ENCODE results near the gene UBE2R2.
"Not testable (repeated sequence)": the region's sequence is repeated elsewhere in the genome, so short reads cannot be mapped to it uniquely, and the experiment has no call there.

Gene UBE2R2, protein sequence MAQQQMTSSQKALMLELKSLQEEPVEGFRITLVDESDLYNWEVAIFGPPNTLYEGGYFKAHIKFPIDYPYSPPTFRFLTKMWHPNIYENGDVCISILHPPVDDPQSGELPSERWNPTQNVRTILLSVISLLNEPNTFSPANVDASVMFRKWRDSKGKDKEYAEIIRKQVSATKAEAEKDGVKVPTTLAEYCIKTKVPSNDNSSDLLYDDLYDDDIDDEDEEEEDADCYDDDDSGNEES

DNA sequence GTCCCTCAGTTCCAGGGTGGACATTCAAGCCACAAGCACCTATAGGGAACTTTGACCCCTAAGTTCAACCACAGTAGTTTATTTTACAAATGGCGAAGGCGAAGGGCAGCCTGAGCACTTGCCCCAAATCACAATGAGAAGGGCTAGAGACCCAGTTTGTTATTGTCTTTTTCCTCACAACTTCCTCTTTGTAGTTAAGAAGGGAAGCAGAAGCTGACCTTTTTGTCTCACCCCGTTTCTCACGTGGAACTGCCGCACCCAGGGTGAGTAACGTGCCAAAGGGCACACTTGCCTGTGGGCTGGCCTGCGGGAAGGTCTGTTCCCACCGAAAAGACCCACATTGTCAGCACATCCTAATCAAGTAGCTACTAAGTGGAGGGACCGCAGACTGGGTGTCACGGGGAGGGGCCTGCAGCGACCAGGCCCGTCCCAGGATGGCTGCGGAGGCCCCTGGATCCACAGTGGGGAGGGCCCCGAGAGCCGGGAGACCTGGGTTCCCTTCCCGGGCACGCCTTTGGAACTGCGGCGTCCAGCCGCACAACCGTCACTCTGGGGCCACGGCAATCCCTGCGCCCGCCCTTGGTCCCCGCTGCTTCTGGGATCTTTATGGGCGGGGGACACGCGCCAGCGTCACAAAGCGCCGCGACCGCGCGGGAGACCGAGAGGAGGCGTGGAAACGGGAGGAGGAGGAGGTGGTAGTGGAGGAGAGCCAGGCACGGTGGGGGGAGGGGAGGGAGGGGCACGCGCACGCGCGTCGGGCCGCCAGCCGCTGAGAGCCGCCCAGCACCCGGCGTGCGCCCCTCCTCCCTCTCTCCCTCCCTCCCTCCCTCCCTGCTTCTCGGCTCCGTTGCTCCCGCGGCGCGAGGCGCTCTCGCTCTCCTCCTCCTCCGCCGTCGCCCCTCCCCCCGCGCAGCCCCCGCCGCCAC, at the start of gene UBE2R2:
Gene UBE2R2, plus strand, starts transcription at position 834 of the 926 bp plus-strand sequence. CDS start 598 bp downstream, outside the sequence.
- peak; percentile 82 for DNase-seq

DNA sequence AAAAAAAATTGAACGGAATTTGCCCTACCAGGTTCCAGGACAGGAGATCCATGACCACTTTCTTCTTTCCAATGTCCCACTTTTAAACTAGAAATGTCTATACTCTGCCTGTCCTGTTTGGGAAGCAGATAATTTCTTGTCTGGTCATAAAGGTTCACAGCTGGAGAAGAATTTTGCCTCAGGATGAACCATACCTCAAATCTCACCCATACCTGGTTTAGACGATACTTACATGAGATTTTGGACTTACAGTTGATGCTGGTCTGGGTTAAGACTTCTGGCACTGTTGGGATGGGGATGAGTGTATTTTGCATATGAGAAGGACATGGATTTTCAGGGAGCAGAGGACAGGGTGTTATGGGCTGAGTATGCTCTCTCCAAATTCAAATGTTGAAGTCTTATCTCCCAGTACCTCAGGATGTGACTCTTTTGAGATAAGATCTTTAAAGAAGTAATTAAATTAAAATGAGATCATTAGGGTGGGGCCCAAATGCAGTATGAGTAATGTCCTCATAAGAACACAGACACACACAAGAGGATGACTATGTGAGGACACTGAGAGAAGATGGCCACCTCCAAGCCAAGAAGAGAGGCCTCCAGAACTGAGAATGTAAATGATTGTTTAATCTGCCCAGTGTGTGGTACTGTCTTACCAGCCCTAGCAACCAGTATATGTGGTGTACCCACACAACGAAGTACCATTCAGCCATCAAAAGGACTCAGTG, 46.6 kb upstream of the UBE2R2 start:
- DNase-seq = not testable (repeated sequence)

DNA sequence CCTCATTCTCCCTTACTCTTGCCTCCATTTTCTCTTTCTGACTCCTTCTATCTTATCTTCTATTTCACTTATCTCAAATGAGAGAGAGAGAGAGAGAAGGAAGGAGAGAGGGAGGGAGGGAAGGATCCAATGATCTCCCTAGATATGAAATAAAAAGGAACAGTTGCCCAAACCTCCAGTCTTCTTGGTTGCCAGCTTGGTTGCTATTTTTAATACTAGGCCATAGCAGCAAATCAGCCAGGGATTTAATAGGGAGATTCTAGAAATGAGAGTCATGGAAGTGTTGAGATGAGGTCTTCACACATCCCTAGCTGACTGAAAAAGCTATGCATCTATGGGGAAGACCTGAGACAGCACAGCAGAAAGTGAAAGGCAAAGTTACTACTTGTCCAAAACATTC, 43.8 kb upstream of the UBE2R2 start:
- not testable (repeated sequence) for DNase-seq

DNA sequence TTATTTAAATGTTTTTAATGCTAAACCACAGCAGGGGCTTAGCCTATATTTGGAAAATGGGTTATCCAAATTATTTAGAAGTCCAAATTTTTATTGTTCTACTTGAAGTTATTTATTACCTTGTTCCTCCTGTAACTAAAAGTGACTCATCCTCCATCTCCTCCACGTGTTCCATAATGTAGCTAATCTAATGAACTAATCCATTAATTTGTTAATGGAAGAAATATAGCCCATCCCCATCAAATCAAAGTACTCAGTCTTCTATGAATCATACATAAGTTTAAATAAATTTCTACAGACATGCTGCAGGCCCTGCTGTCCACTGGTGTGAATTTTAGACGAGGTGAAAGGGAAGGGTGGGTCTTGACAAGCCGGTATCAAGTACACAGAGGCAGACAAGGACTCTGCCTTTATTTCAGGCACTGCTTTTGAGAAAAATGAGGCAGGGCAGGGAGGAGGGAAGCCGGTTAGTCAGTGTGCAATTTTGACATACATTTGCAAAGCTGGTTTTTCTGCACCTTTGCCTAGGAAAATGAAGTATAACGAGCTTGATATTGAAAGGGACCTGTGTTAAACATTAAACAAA, 42.8 kb upstream of the UBE2R2 start:
- not testable (repeated sequence) for DNase-seq

DNA sequence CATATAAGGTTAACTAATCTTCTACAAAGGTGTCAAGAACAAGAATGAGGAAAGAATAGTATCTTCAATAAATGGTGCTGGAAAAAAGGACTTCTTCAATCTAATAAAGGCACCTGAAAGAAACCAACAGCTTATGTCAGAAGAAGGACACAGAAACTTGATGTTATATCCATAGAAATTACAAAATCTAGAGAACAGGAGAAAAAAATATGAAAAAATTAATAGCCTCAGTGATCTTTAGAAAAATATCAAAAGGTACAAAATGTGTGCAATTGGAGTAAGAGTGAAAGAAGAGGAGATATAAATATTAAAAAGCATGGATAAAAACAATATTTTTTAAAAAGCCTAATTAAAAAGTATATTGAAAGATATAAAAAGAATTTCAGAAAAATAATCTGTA, 40.4 kb upstream of the UBE2R2 start:
- no peak for DNase-seq

DNA sequence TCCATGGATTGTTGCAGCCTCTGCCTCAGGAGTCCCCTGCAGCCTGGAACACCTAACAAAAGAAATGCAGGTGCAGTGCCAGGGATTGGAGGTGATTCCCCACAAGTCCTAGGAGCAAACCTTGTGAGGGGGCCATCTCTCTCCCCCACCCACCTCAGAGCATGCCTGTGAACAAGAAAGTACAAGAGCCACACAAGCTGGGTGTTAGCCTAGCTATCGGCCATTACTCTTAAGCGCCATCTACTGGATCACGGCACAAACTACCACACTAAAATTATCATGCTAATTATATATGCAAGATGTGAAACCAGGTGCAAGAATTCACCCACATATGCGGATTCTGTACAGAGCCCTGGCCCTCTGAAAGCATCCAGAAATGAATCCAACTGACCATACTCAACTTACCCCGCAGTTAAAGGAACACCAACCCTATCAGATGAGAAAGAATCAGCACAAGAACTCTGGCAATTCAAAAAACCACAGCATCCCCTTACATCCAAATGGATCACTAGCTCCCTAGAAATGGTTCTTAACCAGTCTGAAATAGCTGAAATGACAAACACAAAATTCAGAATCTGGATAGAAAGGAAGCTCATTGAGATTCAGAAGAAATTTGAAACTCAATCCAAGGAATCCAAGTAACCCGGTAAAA, 38.1 kb upstream of the UBE2R2 start:
- peak; percentile 55 for DNase-seq

DNA sequence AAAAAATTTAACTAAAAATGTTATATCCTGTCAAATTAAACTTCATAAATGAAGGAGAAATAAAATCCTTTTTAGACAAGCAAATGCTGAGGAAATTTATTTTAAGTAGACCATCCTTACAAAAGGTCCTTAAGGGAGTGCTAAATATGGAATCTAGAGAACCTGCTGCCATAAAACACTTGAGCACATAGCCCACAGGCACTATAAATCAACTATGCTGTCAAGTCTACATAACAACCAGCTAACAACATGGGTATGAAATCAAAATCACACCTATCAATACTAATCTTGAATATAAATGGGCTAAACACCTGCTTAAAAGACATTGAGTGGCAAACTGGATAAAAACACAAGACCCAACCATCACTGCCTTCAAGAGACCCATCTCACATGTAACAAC, 36.7 kb upstream of the UBE2R2 start:
- DNase-seq = no peak

DNA sequence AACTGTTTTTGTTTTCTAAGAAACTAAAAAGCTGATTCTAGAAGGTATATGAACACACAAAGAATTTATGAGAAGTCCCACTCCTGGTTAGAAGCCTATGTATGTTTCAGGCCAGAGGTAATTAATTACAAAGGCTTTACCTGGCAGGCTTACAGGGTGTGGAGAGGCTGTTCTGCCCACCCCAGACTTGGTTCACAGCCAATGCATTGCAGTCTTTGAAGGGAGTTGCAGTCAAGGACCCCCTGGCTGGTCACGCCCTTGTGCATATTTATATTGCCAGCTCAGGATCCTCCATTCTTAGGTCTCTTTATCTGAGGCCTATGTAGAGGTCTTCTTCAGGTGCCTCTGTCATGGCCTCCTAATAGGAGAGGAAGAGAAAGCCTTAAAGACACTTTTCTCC, 35.2 kb upstream of the UBE2R2 start:
- DNase-seq = no peak

DNA sequence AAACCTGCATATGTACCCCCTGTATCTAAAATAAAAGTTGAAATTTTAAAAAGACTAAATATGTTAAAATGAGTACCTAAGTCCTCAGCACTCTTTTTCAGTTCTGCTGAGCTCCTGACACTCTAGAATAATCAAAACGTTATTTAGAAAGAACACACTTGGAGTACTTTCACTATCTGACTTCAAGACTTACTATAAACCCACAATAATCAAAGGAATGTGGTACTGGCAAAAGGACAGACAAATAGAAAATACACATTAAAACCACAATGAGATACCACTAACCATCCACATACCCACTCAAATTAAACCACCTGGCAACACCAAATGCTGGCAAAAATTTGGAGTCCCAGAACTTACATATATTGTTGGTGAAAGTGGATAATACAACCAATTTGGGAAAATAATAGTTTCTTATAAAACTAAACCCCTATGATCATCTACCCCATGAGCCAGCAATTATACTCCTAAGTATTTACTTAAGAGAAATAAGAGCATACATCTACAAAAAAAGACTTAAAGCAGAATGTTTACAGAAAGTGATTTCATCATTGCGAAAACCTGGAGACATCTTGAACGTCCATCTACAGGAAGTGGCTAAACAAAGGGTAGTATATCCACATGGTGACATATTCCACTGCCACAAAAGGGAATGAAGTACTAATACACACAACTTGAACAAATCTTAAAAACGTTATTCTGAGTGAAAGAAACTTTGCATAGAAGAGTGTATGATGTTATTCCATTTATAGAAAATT, 34.4 kb upstream of the UBE2R2 start:
- no peak for DNase-seq

DNA sequence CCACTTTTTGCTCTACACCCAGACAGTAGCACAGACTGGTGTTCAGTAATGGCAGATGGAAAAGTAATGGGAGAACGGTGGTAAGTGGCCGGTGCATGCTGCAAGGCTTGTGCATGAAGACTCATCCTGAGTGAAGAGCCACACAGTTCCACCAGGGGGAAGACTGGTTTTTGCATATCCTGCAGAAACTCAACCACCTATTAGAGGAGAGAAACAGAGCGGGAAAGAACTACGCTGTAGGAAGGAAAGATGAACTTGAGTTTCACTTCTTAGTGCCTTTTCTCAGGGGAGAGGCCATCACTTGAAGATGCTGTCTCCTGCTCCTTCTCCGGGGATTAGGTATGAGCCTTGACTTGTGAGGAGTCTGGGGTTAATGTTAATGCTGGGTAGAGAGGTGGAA, 31.0 kb upstream of the UBE2R2 start:
- no peak for DNase-seq

DNA sequence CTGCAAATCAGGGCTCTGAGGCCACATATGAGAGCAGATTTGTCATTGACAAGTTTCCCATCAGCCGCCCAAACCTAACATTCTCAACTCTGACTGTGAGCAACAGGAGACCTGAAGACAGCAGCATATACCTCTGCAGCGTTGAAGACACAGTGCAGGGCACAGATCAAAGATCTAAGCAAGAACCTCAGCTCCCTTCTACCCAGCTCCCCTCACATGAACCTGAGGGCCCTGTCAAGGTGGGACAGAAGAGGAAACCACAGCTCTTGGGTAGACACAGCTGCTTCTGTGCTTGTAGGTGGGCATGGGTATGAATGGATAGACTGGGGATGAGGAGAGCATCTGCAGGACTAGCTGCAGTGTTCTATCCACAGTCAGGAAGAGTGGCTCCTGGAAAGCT, 30.3 kb upstream of the UBE2R2 start:
- no peak for DNase-seq

DNA sequence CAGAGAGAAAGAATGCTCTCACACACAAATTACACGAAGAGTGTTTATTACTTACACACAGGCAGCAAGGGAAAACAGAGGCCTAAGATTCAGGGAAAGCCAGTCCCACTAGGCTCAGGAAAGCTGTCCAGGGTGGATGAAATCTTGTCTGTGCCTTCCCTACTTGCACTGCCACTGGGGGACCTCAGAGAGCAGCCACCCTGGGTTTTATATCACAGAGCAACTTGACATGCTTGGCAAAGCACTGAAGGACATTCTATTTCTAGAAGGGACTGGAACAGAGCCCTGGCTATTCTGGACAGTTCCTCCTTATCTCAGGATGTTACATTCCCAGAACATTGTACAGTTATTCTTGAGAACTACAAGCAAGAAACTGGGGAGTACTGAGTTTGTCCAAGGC, 29.1 kb upstream of the UBE2R2 start:
- DNase-seq = no peak

DNA sequence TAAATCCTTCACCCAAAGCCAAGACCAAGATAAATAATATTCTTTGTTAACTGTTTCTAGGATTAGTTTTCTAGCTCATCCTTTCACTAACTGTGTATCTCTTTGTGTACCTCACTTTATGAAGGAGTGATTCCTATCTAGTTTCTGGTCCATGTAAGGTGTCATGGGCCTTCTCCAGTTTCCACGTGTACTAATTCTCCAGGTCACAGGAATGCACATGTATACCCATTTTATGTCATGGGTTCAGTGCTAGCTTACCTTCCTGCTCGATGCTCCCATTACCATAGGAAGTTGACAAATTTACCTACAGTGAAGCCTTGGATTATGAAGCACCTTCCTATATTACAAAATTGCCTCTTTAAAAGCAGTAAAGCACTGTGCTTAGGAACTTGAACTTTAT, 27.5 kb upstream of the UBE2R2 start:
- DNase-seq = not testable (repeated sequence)

DNA sequence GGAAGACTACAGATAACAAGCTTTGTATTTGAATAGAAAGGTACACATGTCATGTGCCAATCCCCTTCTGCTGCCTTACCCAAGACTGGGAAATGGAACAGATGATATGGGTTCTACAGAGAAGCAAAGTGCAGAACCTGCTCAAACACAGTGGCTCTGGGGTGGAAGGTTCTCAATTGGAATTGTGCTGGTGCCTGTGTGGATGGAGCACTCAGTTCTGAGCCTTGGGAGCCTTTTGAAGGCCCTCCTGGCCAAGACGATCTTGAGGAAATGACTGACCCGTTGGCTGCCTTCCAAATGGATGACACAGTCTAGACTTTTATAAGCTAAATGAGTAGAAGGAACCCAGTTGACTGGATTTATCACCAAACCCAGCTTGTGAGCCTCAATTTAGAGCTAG, 25.8 kb upstream of the UBE2R2 start:
- no peak for DNase-seq

DNA sequence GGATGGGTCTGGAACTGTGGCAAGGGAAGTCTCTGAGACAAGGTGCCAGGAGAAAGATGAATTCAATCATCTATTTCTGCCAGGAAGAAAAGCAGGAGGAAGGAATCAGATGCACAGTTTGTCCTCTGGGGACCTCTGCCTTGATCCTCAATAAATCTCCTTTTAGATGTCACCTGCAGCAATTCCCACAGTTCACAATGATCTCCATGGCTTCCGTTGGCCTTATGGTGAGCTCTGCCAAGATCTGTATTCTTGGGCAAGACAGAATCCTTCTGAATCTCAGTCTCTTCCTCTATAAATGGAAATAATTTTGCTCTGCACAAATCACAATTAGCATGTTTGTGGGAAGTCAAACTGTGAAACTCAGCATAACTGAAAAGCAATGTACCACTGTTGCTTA, 23.5 kb upstream of the UBE2R2 start:
- DNase-seq = not testable (repeated sequence)

DNA sequence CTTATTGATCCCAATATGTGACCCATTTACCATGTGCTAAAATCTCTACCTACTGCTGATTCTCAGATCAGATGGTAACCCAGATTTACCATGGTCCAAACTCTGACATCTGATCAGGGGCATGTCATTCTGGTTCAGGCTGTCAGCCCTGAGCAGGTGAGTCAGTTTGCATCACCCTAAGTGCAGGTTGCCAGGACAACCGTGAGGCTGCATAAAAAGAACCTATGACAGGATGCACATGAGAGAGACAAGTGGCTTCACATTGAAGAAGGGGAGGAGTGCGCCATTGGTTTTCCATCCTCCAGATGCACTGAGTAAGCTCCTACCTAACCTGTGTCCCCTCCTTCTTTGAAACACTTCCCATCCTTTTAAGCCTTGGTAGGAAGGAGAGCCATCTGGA, 22.4 kb upstream of the UBE2R2 start:
- no peak for DNase-seq

DNA sequence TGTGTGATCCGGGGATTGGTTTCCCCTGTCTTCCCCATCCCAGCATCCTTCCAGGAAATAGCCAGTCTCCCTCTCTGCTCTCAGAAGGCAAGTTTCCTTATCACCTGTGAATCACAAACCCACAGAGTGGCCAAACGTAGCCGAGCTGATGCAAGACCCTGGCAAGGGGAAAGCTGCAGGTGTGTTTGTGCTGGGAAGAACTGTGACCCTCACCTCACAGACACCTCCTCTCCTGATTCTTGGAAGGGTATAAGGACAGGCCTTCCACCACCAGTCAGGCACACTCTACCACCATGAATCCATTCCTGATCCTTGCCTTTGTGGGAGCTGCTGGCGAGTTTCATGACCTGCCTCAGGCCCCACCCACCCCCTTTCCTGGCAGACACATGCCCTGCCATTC, 21.7 kb upstream of the UBE2R2 start, which contains the start of gene PRSS3:
Gene PRSS3, plus strand, starts transcription at position 281 of the 400 bp plus-strand sequence. Its CDS starts 13 bp downstream, at position 294.
- no peak for DNase-seq

DNA sequence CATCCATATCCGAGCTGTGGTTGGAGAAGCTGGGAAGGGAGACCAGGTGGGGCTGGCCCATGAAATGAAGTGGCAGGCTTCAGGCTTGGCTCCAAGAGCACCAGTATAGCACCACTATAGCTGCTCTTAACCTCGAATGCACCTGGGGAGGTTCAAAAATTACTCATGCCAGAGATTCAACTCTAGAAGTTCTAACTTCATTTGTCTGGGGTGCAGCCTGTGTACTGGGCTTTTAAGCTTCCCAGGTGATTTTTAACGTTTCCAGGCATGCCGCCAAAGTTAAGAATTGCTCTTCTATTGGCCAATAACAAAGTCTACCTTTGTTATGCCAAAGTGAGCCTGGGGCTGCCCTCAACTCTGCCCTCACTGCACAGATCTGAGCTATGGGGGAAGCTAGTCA, 21.1 kb upstream of the UBE2R2 start:
- no peak for DNase-seq

DNA sequence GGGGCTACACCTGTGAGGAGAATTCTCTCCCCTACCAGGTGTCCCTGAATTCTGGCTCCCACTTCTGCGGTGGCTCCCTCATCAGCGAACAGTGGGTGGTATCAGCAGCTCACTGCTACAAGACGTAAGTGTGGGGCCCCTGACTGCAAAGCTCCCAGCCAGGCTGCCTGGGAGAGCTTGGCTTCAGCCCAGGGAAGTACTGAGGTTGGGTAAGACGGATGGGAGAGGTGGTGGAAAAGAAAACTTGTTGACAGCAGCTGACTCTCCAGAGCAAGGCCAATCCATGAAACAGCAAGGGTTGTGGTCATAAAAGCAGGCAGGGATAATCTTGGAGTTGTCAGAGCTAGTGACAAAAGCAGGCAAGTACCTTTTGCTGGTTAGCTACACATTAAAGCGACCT, 20.3 kb upstream of the UBE2R2 start:
- DNase-seq = not testable (repeated sequence)

DNA sequence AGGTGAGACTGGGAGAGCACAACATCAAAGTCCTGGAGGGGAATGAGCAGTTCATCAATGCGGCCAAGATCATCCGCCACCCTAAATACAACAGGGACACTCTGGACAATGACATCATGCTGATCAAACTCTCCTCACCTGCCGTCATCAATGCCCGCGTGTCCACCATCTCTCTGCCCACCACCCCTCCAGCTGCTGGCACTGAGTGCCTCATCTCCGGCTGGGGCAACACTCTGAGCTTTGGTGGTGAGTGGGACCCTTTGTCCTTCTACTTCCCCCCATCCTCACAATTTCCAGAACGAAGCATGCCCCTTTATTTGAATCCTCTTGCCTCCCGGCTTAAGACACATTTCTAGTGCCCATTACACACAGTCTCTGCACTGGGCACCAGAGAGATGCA, 19.1 kb upstream of the UBE2R2 start:
- no peak for DNase-seq

DNA sequence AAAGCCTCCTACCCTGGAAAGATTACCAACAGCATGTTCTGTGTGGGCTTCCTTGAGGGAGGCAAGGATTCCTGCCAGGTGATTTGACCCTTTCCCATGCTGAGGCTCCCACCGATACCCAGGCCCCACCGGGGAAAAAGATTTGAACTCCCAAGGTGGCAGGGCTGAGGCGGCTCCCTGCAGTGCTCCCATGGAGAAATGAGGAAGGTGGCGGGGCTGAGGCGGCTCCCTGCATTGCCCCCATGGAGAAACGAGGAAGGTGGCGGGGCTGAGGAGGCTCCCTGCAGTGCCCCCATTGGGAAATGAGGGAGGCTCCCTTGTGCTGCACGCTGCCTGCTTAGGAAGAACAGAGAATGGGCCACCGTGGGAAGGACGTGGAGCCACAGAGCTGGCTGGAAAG, 18.4 kb upstream of the UBE2R2 start:
- no peak for DNase-seq
